NCI-H2227 treated with DMSO at 0.1 percent for 48 hours (cell line): ENCODE measurements around the gene MAPK8IP3.
"Not testable (repeated sequence)": the region's sequence is repeated elsewhere in the genome, so short reads cannot be mapped to it uniquely, and the experiment has no call there.

Source experiments
- DNase-seq: peaks from one replicate; lab custom pipeline; 2025; lab: John Stamatoyannopoulos, UW

The MAPK8IP3 gene

DNA sequence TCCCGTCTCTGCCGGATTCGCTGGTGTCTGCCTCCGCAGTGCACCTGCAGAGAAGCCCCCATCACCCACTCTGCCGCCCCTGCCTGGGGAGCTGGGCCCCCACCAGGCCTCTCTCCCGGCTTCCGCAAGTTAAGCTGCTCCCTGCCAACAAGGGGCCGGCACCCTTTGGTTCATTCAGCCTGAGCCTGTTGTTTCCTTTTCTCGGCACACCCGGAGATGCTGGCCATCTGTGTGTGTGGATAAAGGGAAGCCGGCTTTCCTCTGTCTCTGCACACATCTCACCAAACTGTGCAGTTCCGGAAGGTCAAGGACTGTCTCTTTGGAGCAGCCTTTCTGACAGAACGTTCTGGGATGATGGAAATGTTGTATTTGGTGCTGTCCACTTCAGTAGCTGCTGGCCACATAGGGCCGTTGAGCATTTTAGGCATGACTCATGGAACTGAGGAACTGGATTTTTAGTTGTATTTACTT is 6.8 kb downstream of the MAPK8IP3 start:
- no peak for DNase-seq

GRCh38 chr16:1713331-1713730 is 7.3 kb downstream of the MAPK8IP3 start:
- no peak for DNase-seq

DNA sequence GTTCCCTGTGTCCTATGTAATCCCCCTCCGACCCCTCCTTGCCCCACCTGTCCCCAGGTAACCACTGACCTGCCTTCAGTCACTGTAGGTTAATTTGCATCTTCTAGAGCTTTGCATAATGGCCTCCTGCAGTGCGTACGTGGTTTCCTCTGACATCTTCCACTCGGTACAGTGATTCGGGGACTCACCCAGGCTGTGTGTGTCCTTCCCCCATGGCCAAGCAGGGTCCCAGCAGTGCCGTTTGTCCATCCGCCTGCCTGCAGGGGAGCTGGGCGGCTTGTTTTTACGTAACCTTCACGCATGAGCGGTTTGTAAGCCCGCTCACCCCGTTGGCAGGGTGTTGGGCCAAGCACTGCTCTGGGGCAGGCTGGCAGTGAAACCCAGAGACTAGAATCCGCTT is 7.9 kb downstream of the MAPK8IP3 start:
- DNase-seq = no peak

- DNase-seq = no peak
These were observed 9.2 kb downstream of the MAPK8IP3 start for GRCh38 chr16:1715220-1715619.

DNA sequence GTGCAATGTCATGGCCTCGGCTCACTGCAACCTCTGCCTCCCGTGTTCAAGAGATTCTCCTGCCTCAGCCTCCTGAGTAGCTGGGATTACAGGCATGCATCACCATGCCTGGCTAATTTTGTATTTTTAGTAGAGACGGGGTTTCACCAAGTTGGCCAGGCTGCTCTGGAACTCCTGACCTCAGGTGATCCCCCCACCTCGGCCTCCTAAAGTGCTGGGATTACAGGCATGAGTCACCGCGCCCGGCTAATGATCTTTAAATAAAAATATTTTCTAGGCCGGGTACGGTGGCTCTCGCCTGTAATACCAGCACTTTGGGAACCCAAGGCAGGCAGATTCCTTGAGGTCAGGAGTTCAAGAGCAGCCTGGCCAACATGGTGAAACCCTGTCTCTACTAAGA is 12.2 kb downstream of the MAPK8IP3 start:
- DNase-seq = not testable (repeated sequence)

DNA sequence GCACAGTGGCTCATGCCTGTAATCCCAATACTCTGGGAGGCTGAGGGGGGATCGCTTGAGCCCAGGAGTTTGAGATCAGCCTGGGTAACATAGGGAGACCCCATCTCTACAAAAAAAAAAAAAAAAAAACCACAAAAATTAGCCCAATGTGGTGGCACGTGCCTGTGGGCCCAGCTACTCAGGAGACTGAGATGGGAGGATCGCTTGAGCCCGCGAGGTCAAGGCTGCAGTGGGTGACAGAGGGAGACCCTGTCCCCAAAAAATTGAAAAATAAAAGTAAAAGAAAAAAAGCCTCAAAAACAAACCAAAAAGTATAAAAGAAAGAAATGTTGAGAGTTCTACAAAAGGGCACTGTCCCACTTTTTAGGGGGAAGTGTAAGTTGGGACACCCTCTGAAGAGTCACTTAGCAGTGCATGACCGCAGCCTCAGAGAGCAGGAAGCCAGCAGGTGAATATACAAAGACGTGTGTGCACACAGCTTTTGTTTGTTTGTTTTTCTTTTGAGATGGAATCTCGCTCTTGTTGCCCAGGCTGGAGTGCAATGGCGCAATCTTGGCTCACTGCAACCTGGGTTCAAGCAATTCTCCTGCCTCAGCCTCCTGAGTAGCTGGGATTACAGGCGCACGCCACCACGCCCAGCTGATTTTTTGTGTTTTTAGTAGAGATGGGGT is 13.7 kb downstream of the MAPK8IP3 start:
- DNase-seq = not testable (repeated sequence)

GRCh38 chr16:1721372-1721771 is 15.4 kb downstream of the MAPK8IP3 start:
- no peak for DNase-seq

GRCh38 chr16:1723450-1724147 is 17.6 kb downstream of the MAPK8IP3 start:
- peak; percentile 32 for DNase-seq

DNA sequence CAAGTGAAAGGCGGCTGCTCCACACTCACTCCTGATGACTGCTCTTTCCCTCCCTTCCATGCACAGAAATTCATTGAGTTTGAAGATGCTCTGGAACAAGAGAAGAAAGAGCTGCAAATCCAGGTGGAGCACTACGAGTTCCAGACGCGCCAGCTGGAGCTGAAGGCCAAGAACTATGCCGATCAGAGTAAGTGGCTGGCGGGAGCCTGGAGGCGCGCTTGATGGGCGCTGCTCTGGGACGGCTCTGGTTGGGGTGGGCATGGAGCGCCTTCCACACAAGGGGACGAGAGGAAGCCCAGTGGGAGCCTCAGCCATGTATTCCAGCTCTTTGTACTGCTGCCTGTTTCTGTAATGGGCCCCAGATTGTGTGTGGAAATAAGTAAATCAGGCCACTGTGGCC is 18.5 kb downstream of the MAPK8IP3 start:
- DNase-seq = no peak

DNA sequence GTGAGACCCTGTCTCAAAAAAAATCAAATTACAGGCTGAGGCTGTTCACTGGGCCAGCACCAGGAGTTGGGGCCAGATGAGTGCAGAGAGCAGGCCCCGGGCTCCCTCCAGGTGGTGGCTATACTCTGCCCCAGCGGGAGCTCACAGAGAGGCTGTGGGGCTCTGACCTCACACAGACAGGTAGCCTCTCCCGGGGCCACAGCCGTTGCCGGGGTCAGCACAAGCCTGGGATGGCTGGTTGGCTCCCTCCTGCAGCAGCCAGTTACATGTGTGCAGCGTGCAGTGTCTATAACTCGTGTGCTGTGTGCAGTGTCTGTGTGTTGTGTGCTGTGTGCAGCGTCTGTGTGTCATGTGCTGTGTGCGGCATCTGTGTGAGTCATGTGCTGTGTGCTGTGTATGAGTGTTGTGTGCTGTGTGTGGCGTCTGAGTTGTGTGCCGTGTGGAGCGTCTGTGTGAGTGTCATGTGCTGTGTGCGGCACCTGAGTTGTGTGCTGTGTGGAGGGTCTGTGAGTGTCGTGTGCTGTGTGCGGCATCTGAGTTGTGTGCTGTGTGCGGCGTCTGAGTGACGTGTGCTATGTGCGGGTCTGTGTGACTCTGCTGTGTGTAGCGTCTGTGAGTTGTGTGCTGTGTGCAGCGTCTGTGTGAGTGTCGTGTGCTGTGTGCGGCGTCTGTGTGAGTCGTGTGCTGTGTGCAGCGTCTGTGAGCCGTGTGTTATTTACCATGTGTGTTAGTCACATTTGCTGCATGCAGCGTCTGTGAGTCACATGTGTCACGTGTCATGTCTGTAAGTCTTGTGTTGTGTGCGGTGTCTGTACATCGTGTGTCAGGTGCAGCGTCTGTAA is 20.9 kb downstream of the MAPK8IP3 start:
- DNase-seq = no peak

- no peak for DNase-seq
These were observed 21.9 kb downstream of the MAPK8IP3 start for GRCh38 chr16:1727651-1728624.

- DNase-seq = no peak
These were observed 23.0 kb downstream of the MAPK8IP3 start for GRCh38 chr16:1729026-1729425.

DNA sequence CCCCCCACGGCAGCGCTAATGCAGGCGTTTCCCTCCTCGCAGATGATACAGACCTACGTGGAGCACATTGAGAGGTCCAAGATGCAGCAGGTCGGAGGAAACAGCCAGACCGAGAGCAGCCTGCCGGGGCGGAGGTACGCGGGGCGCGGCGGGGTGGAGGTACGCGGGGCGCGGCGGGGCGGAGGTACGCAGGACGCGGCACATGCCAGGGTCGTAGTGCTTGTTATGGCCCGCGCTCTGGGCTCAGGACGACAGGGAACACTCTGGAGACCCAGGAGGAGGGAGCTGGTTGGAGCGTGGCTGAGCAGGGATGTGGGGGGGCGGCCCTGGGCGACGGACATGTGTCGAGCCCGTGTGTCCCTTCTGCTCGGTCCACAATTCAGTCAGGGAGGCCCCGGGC is 23.4 kb downstream of the MAPK8IP3 start:
- no peak for DNase-seq

DNA sequence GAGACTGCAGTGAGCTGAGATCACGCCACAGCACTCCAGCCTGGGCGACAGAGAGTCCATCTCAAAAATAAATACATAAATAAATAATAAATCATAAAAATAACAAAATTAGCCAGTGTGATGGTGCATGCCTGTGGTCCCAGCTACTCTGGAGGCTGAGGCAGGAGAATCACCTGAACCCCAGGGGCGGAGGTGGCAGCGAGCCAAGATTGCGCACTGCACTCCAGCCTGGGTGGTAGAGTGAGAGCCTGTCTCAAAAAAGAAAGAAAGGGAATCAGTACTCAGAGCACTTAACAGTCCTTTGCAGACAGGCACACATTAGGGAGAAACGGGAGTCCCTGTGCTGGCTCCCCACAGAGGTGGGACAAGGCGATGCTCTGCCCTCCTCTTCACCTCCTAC is 25.1 kb downstream of the MAPK8IP3 start:
- DNase-seq = no peak

- no peak for DNase-seq
These were observed 25.6 kb downstream of the MAPK8IP3 start for GRCh38 chr16:1731603-1732002.

DNA sequence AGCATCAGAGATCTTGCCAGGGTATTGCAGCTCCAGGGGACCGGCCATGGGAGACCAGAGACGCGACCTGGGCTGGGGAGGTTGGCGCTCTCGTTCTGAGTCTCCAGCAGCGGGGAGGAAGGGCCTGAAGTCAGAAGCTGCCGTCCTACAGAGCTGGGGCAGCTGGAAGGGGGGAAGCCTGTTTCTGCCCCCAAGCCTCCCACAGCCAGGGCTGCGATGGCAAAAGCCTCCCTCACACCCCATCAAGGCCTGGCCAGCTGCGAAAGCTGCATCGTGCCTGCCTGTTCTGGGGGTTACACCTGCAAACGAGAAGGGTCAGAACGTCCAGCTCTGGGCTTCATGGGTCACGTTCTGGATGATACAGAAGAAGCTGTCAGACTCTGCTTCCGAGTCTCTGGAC is 26.1 kb downstream of the MAPK8IP3 start:
- DNase-seq = no peak

GRCh38 chr16:1732551-1732987 is 26.6 kb downstream of the MAPK8IP3 start:
- not testable (repeated sequence) for DNase-seq

GRCh38 chr16:1734123-1734522 is 28.1 kb downstream of the MAPK8IP3 start:
- no peak for DNase-seq

DNA sequence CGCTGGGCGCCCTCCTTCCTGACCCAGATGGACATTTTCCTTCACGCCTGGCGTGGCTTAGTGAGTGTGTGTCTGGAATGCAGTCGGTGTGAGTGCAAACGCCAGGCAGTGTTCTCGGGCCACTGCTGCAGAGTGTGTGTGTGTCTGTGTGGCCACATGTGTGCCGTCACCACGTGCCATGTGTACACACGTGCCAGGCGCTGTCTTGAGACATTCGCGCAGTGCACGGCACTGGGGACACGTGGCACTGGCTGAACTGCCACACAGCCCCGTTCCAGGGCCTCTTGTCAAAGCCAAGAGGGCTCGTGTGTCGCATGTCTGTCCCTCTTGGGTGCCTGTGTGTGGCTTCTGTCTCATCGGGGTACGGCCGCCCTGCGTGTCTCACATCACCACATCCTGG is 28.8 kb downstream of the MAPK8IP3 start:
- DNase-seq = no peak

DNA sequence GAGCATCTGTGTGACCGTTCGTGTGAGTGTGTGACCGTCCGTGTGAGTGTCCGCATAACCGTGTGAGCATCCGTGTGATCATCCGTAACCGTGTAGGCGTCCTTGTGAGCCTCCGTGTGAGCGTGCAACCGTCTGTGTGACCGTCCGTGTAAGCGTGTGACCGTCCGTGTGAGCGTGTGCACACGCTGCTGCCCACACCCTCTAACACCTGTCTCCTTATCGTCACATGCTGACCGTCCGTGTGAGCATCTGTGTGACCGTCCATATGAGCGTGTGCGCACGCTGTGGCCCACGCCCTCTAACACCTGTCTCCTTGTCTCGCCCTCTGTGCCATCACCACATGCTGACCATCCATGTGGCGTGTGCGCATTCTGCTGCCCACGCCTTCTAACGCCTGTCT is 34.2 kb downstream of the MAPK8IP3 start:
- DNase-seq = no peak

GRCh38 chr16:1740781-1741490 is 34.9 kb downstream of the MAPK8IP3 start:
- DNase-seq = no peak
